ENCODE data around the gene TACC3.
A peak's percentile ranks its signal among the peaks of the same experiment; 100 is the strongest.

TACC3 gene

GRCh38 chr4:1772853-1773538, 51.7 kb downstream of the TACC3 start (continued):
- TF ChIP-seq ZNF148 (tag by site-specific recombination; IDR thresholded peaks at IDR 0.05; ENCODE audit: borderline replicate concordance) (no peak), ZSCAN4 (tag by site-specific recombination; IDR thresholded peaks at IDR 0.05) (no peak), KLF8 (tag by site-specific recombination; IDR thresholded peaks at IDR 0.05) (0 out of 2 replicates have a peak, but pooled peaks have one; percentile 15), ZNF155 (tag by site-specific recombination; IDR thresholded peaks at IDR 0.05) (no peak), ZNF664 (tag by site-specific recombination; IDR thresholded peaks at IDR 0.05) (no peak), MEIS1 (CRISPR knock-in tag; IDR thresholded peaks at IDR 0.05; ENCODE audit: borderline replicate concordance) (no peak), ZXDB (tag by site-specific recombination; IDR thresholded peaks at IDR 0.05) (no peak), OVOL3 (tag by site-specific recombination; IDR thresholded peaks at IDR 0.05) (no peak), ZNF501 (tag by site-specific recombination; IDR thresholded peaks at IDR 0.05) (no peak), KLF9 (tag by site-specific recombination; IDR thresholded peaks at IDR 0.05; ENCODE audit: low read depth) (no peak), SETDB1 (IDR thresholded peaks at IDR 0.05; ENCODE audit: insufficient read length, low read length) (no peak), ZNF24 (tag by site-specific recombination; IDR thresholded peaks at IDR 0.05) (no peak), ZNF792 (tag by site-specific recombination; IDR thresholded peaks at IDR 0.05) (no peak), SP2 (tag by site-specific recombination; IDR thresholded peaks at IDR 0.05) (peak; percentile 48), ZNF626 (tag by site-specific recombination; IDR thresholded peaks at IDR 0.05) (no peak), ZSCAN23 (tag by site-specific recombination; IDR thresholded peaks at IDR 0.05) (no peak), KLF1 (tag by site-specific recombination; IDR thresholded peaks at IDR 0.05) (peak; percentile 73), ZNF639 (tag by site-specific recombination; IDR thresholded peaks at IDR 0.05) (no peak), ZNF785 (tag by site-specific recombination; IDR thresholded peaks at IDR 0.05) (no peak), SP3 (tag by site-specific recombination; IDR thresholded peaks at IDR 0.05) (no peak), ZNF423 (tag by site-specific recombination; IDR thresholded peaks at IDR 0.05) (no peak), GLI2 (tag by site-specific recombination; IDR thresholded peaks at IDR 0.05; ENCODE audit: borderline replicate concordance, low read depth) (no peak), ZNF19 (tag by site-specific recombination; IDR thresholded peaks at IDR 0.05; ENCODE audit: low read depth) (no peak), ZNF449 (tag by site-specific recombination; IDR thresholded peaks at IDR 0.05) (no peak), ZNF701 (tag by site-specific recombination; IDR thresholded peaks at IDR 0.05) (no peak), ZNF510 (tag by site-specific recombination; IDR thresholded peaks at IDR 0.05; ENCODE audit: insufficient replicate concordance) (no peak), ZFP41 (tag by site-specific recombination; IDR thresholded peaks at IDR 0.05; ENCODE audit: borderline replicate concordance) (no peak), ZNF777 (tag by site-specific recombination; IDR thresholded peaks at IDR 0.05; ENCODE audit: borderline replicate concordance) (no peak), BCL11A (tag by site-specific recombination; IDR thresholded peaks at IDR 0.05; ENCODE audit: low read depth) (no peak), ZSCAN5A (tag by site-specific recombination; IDR thresholded peaks at IDR 0.05) (no peak), ZBTB7A (tag by site-specific recombination; IDR thresholded peaks at IDR 0.05; ENCODE audit: low read depth) (no peak), GFI1B (tag by site-specific recombination; IDR thresholded peaks at IDR 0.05) (no peak)

All from HEK293 (cell line).